HG03469 (cell line): Measurements from ENCODE around the gene ROR1.

Experiments used
- ATAC-seq: cut with Tn5 transposase; IDR thresholded peaks from one replicate; pipeline ENCODE4 v1.9.1; 2021; ENCODE audit warnings: mild to moderate bottlenecking, moderate library complexity, moderate number of reproducible peaks; ENCODE audit not compliant: unreplicated experiment

Gene ROR1

DNA sequence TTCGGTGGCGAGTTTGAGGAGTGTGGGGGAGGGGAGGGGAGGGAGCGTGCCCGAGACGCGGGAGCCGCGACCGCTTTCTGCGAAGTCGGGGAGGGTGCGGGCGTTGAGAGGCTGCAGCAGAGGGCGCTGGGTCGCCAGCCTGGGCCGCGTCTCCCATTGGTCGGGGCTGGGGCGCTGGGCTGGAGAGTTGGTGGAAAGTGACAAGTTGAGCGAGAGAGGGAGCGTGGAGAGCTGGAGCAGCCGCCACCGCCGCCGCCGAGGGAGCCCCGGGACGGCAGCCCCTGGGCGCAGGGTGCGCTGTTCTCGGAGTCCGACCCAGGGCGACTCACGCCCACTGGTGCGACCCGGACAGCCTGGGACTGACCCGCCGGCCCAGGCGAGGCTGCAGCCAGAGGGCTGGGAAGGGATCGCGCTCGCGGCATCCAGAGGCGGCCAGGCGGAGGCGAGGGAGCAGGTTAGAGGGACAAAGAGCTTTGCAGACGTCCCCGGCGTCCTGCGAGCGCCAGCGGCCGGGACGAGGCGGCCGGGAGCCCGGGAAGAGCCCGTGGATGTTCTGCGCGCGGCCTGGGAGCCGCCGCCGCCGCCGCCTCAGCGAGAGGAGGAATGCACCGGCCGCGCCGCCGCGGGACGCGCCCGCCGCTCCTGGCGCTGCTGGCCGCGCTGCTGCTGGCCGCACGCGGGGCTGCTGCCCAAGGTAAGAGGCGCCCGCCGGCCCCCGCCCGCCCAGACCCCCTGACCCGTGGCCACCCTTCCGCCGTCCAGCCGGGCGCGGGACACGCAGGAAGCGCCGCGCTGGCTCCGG, at the start of gene ROR1:
TSS of gene ROR1 (plus strand) at position 203 of the 802 bp plus-strand sequence.
- peak; percentile 55 for ATAC-seq

DNA sequence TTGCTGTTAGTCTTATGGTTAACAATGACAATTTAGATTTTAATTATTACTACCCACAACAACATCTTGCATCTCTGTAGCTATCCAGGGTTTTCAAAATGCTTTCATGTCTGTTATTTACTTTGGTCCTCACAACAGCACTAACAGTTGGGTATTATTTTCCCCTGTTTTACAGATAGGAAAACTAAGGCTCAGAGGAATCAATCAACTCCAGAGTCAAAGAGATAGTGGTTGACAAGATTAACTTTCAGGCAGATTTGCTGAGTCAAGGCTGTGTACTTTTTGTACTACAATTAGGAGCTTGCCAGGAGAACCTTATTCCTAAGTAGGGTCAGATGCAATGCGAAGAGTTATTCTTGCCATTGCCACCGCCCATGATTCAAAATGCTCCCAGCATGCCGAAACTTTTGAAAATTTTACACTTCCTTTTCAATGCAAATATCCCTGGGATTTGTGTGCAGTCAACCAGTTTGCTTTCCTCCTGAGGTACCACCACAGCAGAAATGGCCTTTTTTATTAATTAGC, 49.4 kb upstream of the ROR1 start:
- ATAC-seq, result no peak

DNA sequence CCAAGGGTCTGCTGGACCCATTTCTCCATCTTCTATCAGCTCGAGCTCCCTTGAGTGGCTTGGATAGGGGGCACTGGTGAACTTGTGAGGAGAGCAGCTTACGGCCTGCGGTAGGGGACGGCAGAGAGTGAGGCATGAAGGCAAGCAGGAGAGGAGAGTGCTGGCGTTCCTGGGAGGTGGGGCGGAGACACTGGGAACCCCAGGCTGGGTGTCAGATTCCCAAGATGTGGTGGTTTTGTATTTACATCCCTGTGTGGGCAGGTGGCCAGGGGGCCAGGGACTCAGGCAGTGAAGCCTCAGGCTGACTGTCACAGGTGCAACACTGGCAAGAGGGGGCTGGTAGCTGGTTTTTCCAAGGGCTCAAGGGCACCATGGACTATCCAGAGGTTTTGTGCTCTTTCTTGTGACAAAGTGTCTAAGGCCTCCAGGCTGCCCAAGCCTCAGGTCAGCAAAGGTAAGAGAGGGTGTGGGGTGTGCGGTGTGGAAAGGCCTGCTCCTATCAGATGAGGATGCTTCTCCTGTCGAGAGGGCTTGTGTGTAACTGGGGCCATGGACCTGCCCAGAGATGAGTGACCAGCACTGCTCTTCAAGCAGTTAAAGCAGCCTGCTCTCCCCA, 45.1 kb upstream of the ROR1 start:
- ATAC-seq, result no peak

DNA sequence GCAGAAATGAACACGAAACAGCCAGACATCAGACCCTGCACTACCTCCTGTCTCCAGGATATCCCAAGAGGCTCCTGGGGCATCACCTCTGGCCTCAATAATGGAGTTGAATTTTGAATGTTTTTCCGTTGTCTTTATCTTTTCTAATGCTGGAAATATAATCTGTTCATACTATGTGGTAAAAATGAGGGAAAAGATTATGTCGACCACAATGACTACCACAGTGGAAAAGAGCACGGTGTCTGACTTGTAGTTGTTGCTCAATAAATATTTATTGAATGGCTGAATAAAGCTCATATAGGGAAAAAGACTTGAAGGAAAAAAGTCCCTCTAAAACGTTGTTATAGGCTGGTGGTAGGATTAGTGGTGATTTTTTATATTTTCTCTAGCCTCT, 44.6 kb upstream of the ROR1 start:
- ATAC-seq, result no peak

DNA sequence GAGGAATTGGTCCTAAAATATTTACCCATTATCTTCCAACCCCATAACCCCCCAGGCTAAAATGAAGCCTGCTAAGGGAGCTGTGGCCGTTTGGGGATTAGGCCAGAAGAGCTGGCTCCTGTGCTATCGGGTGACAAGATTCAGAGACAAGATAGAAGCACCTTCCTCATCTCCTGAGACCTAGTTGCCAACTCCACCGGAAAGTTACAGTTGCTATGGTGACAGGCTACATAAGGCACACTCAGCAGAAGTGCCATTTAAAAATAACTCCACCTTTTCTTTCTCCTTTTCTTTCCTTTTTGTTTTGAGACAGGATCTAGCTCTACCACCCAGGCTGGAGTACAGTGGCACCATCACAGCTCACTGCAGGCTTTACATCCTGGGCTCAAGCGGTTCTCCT, 43.6 kb upstream of the ROR1 start:
- no peak for ATAC-seq

DNA sequence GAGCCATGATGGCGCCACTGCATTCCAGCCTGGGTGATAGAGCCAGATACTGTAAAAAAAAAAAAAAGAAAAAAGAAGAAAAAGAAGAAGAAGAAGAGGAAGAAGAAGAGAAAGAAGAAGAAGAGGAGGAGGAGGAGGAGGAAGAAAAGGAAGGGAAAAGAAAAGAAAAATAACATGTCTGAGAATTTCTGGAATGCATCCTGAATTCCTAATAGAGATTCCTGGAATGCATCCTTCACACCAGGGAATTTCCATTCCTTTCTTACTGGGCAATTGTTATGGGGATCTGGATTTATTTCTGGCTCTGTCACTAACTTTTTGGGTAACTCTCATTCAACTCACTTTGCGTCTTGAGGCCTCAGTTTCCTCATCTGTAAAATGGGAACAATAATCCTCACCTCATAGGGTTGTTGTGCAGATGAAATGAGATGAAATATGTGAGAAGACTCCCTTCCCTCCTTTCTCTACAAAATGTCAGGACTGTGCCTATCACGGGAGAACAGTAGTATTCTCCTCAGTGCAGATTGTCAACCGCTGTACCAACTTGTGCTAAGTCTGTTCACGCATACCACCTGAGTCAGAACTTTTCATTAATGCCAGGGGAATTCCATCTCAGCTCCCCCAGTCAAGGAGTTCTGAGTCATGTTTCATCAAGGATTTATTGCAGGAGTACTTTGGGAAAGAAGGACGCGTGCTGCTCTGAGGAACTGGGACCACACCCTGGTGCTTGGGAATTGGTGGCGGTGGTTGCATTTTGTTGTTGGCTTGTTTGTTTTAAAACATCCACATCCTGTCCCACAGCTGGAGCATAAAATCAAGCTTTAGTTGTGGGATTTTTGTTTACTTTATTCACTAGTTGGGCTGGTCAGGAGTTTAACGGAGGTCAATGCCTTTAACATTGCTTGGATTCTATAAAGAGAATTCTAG, 42.4 kb upstream of the ROR1 start:
- no peak for ATAC-seq

DNA sequence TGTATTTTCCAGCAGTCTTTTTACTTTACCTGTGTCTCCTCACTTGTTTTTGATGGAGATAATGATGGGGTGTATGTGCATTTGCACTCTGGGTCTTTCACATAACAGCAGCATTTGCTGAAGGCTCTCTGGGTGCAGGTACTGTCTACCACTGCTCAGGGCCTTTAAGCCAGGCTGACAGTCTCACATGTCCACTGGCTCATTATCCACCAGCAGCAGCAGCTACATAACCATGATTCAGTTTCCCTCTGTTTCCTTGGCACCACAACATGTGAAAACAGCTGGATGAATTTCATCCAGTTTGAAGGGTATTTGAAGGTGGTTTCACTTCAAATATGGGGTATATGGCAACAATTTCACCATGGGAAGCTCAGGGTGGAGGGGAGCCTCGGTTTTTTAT, 41.2 kb upstream of the ROR1 start:
- ATAC-seq, result no peak

DNA sequence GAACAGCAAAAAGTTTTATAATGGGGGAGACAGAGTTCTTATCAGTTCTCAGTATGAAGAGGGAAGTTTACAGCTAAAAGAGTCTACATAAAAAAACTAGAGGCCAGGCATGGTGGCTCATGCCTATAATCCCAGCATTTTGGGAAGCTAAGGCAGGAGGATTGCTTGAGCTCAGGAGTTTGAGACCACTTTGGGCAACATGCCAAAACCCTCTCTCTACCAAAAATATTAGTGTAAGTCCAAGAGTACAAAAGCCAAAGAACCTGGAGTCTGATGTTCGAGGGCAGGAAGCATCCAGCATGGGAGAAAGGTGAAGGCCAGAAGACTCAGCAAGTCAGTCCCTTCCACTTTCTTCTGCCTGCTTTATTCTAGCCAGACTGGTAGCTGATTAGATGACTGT, 35.0 kb upstream of the ROR1 start:
- no peak for ATAC-seq

DNA sequence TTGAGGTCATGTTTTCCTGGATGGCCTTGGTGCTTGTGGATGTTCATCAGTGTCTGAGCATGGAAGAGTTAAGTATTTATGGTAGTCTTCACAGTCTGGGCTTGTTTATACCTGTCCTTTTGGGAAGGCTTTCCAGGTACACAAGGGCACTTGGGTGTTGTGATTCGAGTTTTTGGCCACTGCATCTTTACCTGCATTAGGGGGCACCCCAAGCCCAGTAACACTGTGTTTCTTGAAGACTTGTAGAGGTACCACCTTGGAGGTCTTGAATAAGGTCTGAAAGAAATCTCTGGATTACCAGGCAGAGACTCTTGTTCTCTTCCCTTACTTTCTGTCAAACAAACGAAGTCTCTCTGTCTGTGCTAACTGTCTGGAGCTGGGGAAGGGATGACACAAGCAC, 34.4 kb upstream of the ROR1 start:
- no peak for ATAC-seq

DNA sequence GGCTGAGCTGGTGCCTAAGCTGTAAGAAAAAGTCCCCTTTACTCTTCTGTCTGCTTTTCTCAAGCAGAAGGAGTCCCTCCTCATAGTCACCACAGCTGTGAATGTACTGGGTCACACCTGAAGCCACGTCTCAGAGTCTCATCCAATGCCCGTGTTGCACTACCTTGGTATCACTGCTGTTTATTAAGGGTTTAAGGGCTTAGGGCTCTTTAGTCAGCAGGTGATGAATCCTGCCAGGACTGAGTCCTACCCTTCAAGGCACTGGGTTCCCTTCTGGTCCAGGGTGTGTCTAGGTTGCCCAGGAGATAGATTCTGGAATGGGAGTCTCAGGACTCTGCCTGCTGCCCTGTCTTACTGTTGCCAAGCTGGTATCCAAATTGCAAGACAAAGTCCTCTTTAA, 33.4 kb upstream of the ROR1 start:
- no peak for ATAC-seq

DNA sequence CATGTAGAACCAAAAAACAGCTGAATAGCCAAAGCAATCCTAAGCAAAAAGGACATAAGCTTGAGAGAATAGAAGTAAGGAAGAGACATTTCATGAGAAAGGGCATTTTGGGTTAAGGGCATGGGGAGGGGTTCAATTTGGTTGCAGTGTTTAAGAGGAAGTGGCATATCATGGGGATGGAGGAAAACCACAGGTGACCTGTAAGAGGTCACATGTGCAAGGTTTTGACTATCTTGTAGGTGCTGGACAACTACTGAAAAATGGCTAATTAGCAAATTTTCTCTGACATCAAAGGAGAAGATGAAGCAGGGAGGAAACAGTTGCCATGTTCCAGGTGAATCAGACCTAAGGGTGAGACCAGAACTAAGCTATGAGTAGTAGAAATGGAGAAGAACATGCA, 31.3 kb upstream of the ROR1 start:
- ATAC-seq, result no peak

DNA sequence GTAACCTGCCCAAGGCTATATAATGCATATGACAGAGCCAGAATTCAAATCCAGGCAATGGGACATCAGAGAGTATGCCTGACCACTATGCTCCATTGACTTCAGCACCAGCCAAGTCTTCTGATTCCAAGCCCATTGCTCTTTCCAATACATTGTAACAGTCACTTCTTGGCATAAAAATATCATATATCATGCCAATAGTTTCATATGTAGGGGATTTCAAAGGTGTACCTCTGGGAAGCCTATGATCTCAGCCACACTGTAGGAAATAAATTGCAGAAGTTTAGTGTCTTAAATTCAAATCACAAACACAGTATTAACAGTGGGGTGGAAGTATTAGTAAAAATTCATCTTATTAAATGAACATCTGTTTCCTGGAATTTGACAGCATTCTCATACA, 30.0 kb upstream of the ROR1 start:
- no peak for ATAC-seq

DNA sequence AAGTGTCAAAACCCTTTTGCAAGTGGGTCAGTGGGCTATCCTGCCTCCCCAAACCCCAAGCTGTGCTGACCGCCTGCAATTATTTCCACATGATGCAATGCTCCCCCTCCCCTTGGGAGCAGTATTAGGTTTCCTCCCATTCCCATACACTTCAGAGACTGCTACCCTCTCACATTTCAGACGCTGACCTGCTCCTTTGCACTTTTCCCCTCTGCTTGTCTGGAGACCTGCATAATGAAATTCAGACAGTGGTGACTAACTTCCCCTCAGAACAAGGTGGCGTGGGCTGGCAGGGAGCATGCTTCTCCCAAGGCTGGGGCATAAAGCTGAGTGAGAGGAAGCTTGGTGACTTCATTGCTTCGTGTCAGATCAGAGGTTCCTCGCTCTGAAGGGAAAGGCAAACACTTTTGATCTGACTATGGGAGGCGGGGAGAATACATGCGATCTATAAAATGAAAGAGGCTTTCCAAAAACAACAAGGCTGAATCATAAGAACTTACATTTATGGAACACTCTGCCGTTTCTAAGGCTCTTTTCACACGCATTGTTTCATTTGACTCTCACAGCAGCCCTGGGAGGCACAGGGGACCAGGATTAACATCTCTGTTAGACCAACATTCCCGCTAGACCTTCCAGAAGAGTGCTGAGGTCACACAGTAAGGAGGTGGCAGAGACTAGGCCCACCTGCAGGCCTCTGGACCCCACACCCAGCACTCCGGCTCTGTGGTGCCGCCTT, 27.5 kb upstream of the ROR1 start:
- no peak for ATAC-seq

DNA sequence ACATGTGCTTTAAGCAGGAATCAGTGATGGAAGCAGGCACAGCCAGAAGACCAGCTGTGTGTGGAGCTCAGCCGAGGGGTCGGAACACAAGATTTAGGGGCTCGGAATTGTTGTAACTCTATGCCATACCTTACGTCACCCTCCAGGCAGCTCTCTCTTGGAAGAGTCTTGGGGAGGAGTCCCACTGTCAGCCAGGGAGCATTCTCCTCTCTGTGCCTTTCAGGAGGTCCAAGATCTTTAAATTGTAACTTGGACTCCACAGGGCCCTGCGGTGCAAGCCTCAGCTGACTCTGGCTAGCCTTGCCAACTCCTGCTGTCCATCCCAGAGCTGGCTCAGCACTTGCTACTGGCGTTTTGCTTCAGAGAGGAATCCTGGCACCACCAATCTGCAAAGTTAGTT, 26.4 kb upstream of the ROR1 start:
- no peak for ATAC-seq

DNA sequence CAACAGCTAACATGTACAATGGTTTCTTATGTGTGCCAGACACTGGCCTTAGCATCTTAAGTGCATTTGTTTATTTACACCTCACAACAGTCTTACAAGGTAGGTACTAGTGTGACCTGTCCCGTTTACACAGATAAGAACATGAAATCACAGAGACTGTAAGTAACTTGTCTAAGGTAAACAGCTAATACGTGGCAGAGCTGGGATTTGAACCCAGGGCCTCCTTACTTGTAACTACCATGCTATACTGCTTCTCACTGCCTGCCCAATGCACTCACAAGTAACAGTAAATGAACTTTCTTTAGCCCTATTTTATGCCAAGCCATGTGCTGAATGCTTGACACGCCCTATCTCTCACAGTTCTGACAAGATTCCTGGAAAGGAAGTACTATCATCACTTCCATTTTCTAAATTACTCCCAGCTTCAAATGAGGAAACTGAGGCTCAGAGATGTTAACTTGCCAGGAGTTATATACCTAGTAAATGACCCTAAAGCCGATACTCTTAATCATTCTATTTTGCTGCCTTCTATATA, 25.7 kb upstream of the ROR1 start:
- no peak for ATAC-seq

DNA sequence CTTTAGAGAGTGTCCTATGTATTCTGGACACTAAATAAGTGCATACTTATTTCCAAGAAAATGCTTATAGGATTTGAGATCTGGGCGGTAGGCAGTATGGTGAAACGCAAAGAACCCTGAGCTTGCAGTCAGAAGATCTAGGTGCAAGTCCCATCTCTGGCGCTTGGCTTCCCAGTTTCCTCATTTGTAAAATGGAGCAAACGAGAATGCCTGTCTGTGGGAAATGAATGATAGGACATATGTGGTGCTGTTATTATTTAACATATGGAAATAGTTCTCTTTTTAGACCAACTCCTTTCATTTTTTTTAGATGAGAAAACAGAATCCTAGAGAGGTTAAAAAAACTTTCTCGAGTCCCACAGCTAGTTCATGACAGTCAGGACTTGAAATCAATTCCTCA, 25.2 kb upstream of the ROR1 start:
- ATAC-seq, result no peak

DNA sequence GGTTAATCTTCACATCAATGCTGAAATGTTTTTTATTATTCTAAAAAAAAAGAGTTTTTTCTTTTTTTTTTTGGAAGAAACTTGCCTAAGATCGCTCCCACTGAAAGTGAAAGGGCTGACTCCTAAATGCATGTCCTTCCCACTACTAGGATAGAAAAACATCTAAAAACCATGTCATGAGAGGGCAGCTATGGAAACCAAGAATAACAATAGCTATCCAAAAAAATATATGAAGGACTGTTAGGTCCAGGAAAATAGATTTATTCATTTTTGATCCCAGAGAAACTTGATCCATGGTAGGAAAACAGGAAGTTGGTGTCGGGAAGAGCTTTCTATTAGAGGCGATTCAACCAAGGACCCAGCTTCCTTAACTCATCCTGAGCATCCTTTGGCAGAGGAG, 23.1 kb upstream of the ROR1 start:
- ATAC-seq, result no peak

DNA sequence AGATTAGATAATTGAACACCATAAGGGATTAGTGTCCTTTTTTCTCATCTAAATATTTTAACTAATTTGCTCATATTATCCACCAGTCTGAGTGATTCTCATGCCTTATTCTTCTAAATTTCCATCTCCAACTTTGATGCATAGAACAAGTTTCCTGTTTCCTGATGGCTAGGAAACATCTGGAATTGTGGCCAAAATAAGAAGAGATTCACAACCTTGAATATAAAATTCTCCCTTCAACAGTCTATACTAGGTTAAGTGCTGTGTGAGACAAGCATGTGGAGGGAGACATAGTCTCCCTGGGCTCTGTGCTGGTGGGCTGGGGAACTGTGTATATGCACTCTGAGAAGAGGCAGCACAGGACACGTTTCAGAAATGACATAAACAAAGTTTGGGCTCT, 21.6 kb upstream of the ROR1 start:
- ATAC-seq, result no peak

DNA sequence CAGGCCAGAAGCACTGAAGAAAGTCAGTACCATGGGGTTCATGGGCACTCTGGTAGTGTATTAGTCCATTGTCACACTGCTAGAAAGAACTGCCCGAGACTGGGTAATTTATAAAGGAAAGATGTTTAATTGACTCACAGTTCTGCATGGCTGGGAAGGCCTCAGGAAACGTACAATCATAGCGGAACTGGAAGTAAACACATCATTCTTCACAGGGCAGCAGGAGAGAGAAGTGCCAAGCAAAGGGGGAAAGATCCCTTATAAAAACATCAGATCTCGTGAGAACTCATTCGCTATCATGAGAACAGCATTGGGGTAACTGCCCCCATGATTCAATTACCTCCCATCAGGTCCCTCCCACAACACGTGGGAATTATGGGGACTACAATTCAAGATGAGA, 20.2 kb upstream of the ROR1 start:
- ATAC-seq, result no peak

DNA sequence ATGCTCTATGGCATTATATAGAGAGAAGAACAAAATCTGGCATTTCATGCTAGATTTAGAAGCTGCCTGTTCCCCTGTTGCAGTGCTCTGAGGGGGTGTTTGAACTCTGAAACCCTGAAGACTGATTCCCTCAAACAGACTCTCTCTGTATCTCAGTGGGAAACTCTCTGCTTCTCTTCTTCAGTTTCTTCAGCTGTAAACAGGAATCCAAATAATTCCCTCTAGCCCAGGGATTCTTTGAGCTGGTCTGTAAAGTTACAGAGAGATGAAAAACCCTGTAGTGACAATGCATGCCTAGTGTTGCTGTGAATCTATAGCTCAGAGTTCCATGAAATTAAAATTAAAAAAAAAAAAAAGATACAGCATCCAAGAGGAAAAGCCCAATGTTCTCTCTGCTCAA, 17.0 kb upstream of the ROR1 start:
- no peak for ATAC-seq

DNA sequence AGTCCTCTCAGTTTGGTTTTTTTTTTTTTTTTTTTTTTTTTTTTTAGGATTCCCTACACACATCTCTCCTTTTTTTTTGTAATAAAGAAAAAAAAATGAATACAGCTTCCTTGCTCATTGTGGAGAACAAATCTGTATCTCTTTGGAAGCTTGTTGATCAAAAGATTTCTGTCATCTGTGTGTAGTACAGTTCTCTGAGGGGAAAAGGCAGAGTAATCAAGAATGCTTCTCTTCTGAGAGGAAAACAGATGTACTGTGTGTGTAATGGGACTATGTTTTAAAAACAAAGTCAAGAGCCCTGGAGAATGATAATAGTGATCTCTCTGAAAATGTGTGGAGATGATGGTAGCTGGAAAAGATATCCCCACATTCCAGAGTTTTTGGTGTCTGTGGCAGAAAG, 16.5 kb upstream of the ROR1 start:
- no peak for ATAC-seq
